CD14-positive monocyte (primary cell): ENCODE measurements around the gene EPS15. TPM values are rescaled to one million over a fixed set of nuclear protein-coding genes. Genes with fewer than 3 reads are reported as not detected.

Experiments
- DNase-seq, 3 donors: peaks; one replicate each; pipeline ENCODE4 v3.0.0-alpha.2; 2011 to 2022
- H2AFZ ChIP-seq: 2 replicates; pipeline ENCODE4 v1.6.0; 2012; ENCODE audit warnings: mild to moderate bottlenecking, low read depth, low read length, inconsistent platforms; ENCODE audit not compliant: insufficient read depth, poor library complexity, severe bottlenecking
- H3K27ac ChIP-seq, 2 donors: 1 replicate in 1 of 2; 2 replicates in 1 of 2; pipeline ENCODE4 v1.5.1; 2012 to 2013; ENCODE audit warnings: low read length in 2 of 2, control low read depth in 1 of 2, inconsistent platforms in 1 of 2, low read depth in 1 of 2, mild to moderate bottlenecking in 1 of 2
- H3K27me3 ChIP-seq, 2 donors: one replicate each; pipeline versions ENCODE4 v1.6.0 to v1.6.1; 2011 to 2013; ENCODE audit warnings: low read length in 2 of 2; ENCODE audit not compliant: control insufficient read depth in 2 of 2, insufficient read depth in 2 of 2
- H3K36me3 ChIP-seq, 2 donors: replicated peaks in 1 of 2; 1 replicate in 1 of 2; 2 replicates in 1 of 2; pipeline versions ENCODE4 v1.5.1 to v1.6.1; 2012 to 2013; ENCODE audit warnings: low read length in 2 of 2, control low read depth in 1 of 2, inconsistent platforms in 1 of 2, mild to moderate bottlenecking in 1 of 2; ENCODE audit not compliant: insufficient read depth in 2 of 2, control insufficient read depth in 1 of 2
- H3K4me1 ChIP-seq, 2 donors: 1 replicate in 1 of 2; 2 replicates in 1 of 2; pipeline versions ENCODE4 v1.5.1 to v1.6.1; 2012 to 2013; ENCODE audit warnings: low read length in 2 of 2, control low read depth in 1 of 2, inconsistent platforms in 1 of 2, mild to moderate bottlenecking in 1 of 2, moderate library complexity in 1 of 2; ENCODE audit not compliant: insufficient read depth in 2 of 2, control insufficient read depth in 1 of 2
- H3K4me2 ChIP-seq: replicated peaks from 2 replicates; pipeline ENCODE3; 2012; ENCODE audit warnings: low read length, moderate library complexity, mild to moderate bottlenecking; ENCODE audit not compliant: poor library complexity, severe bottlenecking; ENCODE audit errors: extremely low read depth
- H3K4me3 ChIP-seq, 3 experiments: fragments of 200-600 bp in 1 of 3; sonication (generic) in 1 of 3; replicated peaks in 1 of 3; 1 replicate in 2 of 3; 2 replicates in 1 of 3; pipeline ENCODE4 v1.5.1; 2011 to 2013; ENCODE audit warnings: low read length in 3 of 3, mild to moderate bottlenecking in 3 of 3, control low read depth in 2 of 3, low read depth in 2 of 3, inconsistent platforms in 1 of 3, moderate library complexity in 1 of 3
- H3K79me2 ChIP-seq: 2 replicates; pipeline ENCODE4 v1.6.0; 2012; ENCODE audit warnings: mild to moderate bottlenecking, control low read depth, inconsistent platforms, low read length, moderate library complexity; ENCODE audit not compliant: insufficient read depth
- H3K9ac ChIP-seq: 2 replicates; pipeline ENCODE4 v1.6.0; 2017; ENCODE audit warnings: low read length, mild to moderate bottlenecking; ENCODE audit not compliant: insufficient read depth, poor library complexity, severe bottlenecking
- H3K9me3 ChIP-seq, 2 donors: replicated peaks in 1 of 2; 1 replicate in 1 of 2; 2 replicates in 1 of 2; pipeline versions ENCODE4 v1.5.1 to v1.6.1; 2012 to 2013; ENCODE audit warnings: low read length in 2 of 2, control low read depth in 1 of 2; ENCODE audit not compliant: control insufficient read depth in 1 of 2, insufficient read depth in 1 of 2
- H4K20me1 ChIP-seq: 2 replicates; pipeline ENCODE4 v1.6.0; 2012; ENCODE audit warnings: mild to moderate bottlenecking, low read length, control low read depth, moderate library complexity; ENCODE audit not compliant: insufficient read depth
- H3K27ac Mint-ChIP-seq, 7 donors: one replicate each; pipeline ENCODE4 v1.8.0; 2020; ENCODE audit warnings: mild to moderate bottlenecking in 7 of 7, mixed read lengths in 7 of 7, moderate library complexity in 6 of 7, inconsistent platforms in 2 of 7
- H3K27me3 Mint-ChIP-seq, 3 donors: one replicate each; pipeline ENCODE4 v1.8.0; 2021 to 2022; ENCODE audit warnings: low read depth in 3 of 3, mild to moderate bottlenecking in 3 of 3, mixed read lengths in 3 of 3, moderate library complexity in 3 of 3, inconsistent platforms in 1 of 3
- H3K36me3 Mint-ChIP-seq, 2 donors: one replicate each; pipeline ENCODE4 v1.8.0; 2020; ENCODE audit warnings: mixed read lengths in 2 of 2, inconsistent platforms in 1 of 2, mild to moderate bottlenecking in 1 of 2
- H3K4me1 Mint-ChIP-seq: one replicate; pipeline ENCODE4 v1.8.0; 2020; ENCODE audit warnings: mild to moderate bottlenecking, mixed read lengths
- H3K4me3 Mint-ChIP-seq, 2 donors: one replicate each; pipeline ENCODE4 v1.8.0; 2020; ENCODE audit warnings: mild to moderate bottlenecking in 2 of 2, mixed read lengths in 2 of 2, moderate library complexity in 1 of 2
- H3K9me3 Mint-ChIP-seq, 7 donors: one replicate each; pipeline ENCODE4 v1.8.0; 2020 to 2022; ENCODE audit warnings: mixed read lengths in 7 of 7, mild to moderate bottlenecking in 6 of 7, moderate library complexity in 6 of 7, inconsistent platforms in 2 of 7
- WGBS: methylation state at CpG from one replicate; pipeline ENCODE4 v1.1.5; 2013; ENCODE audit warnings: missing lambda C conversion rate; ENCODE audit not compliant: insufficient coverage; 5-methylcytosine and 5-hydroxymethylcytosine counted together
- intact Hi-C, 2 donors: fragments of 100-400 bp; cut with micrococcal nuclease; formaldehyde crosslinking; loops; one replicate each; pipeline versions ENCODE4 v1.15.0 to v1.15.1; 2023
- polyA plus RNA-seq, 3 donors: library from polyadenylated mRNA; depleted of rRNA in 1 of 3; unstranded in 2 of 3; stranded (reverse) in 1 of 3; fragments of 300-500 nt in 2 of 3; fragments of >200 nt in 1 of 3; fragmentation: Illumina TruSeq in 2 of 3; gene quantifications; 1 replicate in 2 of 3; 2 replicates in 1 of 3; pipeline ENCODE4 v1.2.3, GENCODE V29; 2012 to 2021
- TF ChIP-seq, protein P1 (sequence below): fragments of 200-600 bp; IDR thresholded peaks from one replicate; pipeline ENCODE4 v1.8.0; 2022; ENCODE audit warnings: antibody characterized with exemption, mild to moderate bottlenecking

The EPS15 gene
- polyA plus RNA-seq, 3 donors: 26.7 to 53.6 (median 36.4) TPM

DNA sequence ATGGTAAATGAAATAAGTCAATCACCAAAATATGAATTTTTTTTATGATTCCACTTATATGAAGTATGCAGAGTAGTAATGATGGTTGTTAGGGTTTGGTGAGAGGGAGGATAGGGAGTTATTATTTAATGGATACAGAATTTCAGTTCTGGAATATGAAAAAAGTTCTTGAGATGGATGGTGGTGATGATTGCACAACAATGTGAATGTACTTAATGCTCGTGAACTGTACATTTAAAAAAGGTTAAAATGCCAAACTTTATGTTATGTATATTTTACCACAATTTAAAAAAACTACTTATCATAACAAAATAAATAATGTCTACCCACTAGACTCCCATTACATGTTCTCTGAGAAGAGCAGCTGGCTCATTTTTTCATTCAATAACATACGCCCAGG lies 133.3 kb downstream of the EPS15 start:
- no peaks in the 10 kb centered on the region for H3K4me1 Mint-ChIP-seq
- Histone ChIP-seq H3K4me2 (no peak overlapping the region), H3K79me2 (no peaks in the 10 kb centered on the region), H3K9me3 (peaks cover 13 to 28% of the 10 kb centered on the region in 2 donors), H3K4me1 (no peaks in the 10 kb centered on the region), H3K27ac (no peak overlapping the region), H3K27me3 (no peaks in the 10 kb centered on the region), H4K20me1 (no peaks in the 10 kb centered on the region), H3K9ac (no peak overlapping the region), H2AFZ (no peak overlapping the region), H3K36me3 (peaks cover 23 to 50% of the 10 kb centered on the region in 2 donors), H3K4me3 (no peak overlapping the region)
- TF ChIP-seq, protein P1, sequence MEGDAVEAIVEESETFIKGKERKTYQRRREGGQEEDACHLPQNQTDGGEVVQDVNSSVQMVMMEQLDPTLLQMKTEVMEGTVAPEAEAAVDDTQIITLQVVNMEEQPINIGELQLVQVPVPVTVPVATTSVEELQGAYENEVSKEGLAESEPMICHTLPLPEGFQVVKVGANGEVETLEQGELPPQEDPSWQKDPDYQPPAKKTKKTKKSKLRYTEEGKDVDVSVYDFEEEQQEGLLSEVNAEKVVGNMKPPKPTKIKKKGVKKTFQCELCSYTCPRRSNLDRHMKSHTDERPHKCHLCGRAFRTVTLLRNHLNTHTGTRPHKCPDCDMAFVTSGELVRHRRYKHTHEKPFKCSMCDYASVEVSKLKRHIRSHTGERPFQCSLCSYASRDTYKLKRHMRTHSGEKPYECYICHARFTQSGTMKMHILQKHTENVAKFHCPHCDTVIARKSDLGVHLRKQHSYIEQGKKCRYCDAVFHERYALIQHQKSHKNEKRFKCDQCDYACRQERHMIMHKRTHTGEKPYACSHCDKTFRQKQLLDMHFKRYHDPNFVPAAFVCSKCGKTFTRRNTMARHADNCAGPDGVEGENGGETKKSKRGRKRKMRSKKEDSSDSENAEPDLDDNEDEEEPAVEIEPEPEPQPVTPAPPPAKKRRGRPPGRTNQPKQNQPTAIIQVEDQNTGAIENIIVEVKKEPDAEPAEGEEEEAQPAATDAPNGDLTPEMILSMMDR: no peak
- no CpG with 5 or more reads among the region's 2 CpGs for WGBS
- H3K27me3 Mint-ChIP-seq: peaks cover 0 to 1% (median 0%) of the 10 kb centered on the region in 3 donors
- DNase-seq: no peak
- peaks cover 61 to 80% of the 10 kb centered on the region in 2 donors for H3K36me3 Mint-ChIP-seq
- H3K4me3 Mint-ChIP-seq: no peak overlapping the region
- intact Hi-C loops: no loop called here
- no peak overlapping the region for H3K27ac Mint-ChIP-seq
- H3K9me3 Mint-ChIP-seq: peaks cover 10 to 34% (median 25%) of the 10 kb centered on the region in 7 donors

DNA sequence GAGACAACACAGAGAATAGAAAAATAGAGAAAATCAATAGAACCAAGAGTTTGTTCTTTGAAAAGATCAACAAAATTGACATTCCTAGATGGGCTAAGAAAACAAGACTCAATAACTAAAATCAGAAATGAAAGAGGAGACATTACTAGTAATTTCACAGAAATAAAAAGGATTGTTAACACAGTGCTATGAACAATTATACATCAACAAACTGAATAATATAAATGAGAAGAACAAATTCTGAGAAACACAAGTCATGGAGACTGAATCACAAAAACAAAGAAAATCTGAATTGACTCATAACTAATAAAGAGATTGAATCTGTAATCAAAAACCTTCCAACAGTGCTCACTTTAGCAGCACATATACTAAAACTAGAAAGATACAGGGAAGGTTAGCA lies 137.1 kb downstream of the EPS15 start:
- H3K4me3 Mint-ChIP-seq: no peak overlapping the region
- no peaks in the 10 kb centered on the region for H4K20me1 ChIP-seq
- intact Hi-C loops: no loop called here
- H3K4me2 ChIP-seq: no peak overlapping the region
- H2AFZ ChIP-seq: no peak overlapping the region
- H3K4me1 ChIP-seq: no peaks in the 10 kb centered on the region
- DNase-seq: no peak
- no peak overlapping the region for H3K27ac ChIP-seq
- peaks cover 48 to 87% of the 10 kb centered on the region in 2 donors for H3K36me3 ChIP-seq
- H3K4me1 Mint-ChIP-seq: no peaks in the 10 kb centered on the region
- H3K36me3 Mint-ChIP-seq: peaks cover 81 to 94% of the 10 kb centered on the region in 2 donors
- no peaks in the 10 kb centered on the region for H3K79me2 ChIP-seq
- H3K27me3 Mint-ChIP-seq: peaks cover 0 to 1% (median 0%) of the 10 kb centered on the region in 3 donors
- no peak overlapping the region for H3K9ac ChIP-seq
- no peak overlapping the region for H3K27ac Mint-ChIP-seq
- H3K4me3 ChIP-seq: no peak overlapping the region
- H3K9me3 ChIP-seq: peaks cover 20 to 34% of the 10 kb centered on the region in 2 donors
- peaks cover 12 to 43% (median 34%) of the 10 kb centered on the region in 7 donors for H3K9me3 Mint-ChIP-seq
- H3K27me3 ChIP-seq: no peaks in the 10 kb centered on the region
- TF ChIP-seq, protein P1: no peak
